Left ventricle myocardium inferior (tissue), 1 donor: ENCODE results near the gene NMUR1. TPM values are rescaled to one million over a fixed set of nuclear protein-coding genes. Genes with fewer than 3 reads are reported as not detected.
A peak's percentile ranks its signal among the peaks of the same experiment; 100 is the strongest.

Source experiments
- DNase-seq: peaks from one replicate; pipeline ENCODE4 v3.0.0-alpha.2; 2020
- H3K27ac ChIP-seq: fragments of 200-600 bp; replicated peaks from 2 replicates; pipeline ENCODE4 v1.8.0; 2021
- H3K27me3 ChIP-seq: fragments of 200-600 bp; 2 replicates; pipeline ENCODE4 v1.8.0; 2021; ENCODE audit warnings: low read depth
- H3K36me3 ChIP-seq: fragments of 200-600 bp; 2 replicates; pipeline ENCODE4 v1.8.0; 2021
- H3K4me1 ChIP-seq: fragments of 200-600 bp; 2 replicates; pipeline ENCODE4 v1.8.0; 2021
- H3K4me3 ChIP-seq: fragments of 200-600 bp; 2 replicates; pipeline ENCODE4 v1.8.0; 2021; ENCODE audit warnings: mild to moderate bottlenecking, moderate library complexity
- H3K9me3 ChIP-seq: fragments of 200-600 bp; replicated peaks from 2 replicates; pipeline ENCODE4 v1.8.0; 2021
- CTCF ChIP-seq: fragments of 200-600 bp; IDR thresholded peaks from 2 replicates; pipeline ENCODE4 v1.8.0; 2021; ENCODE audit warnings: antibody characterized with exemption, mild to moderate bottlenecking, borderline replicate concordance
- intact Hi-C: fragments of 100-400 bp; cut with micrococcal nuclease; formaldehyde crosslinking; loops from one replicate; pipeline ENCODE4 v1.11.0; 2022
- total RNA-seq: library from RNA; stranded (reverse); fragmentation: NEBNext Ultra II Directional; extraction: Animal tissue kit (Norgen Biotek cat#: 25700); gene quantifications from one replicate; pipeline ENCODE4 v1.2.1, GENCODE V29; 2021
- donor health status: DM: no; HTN: yes; CAD: no; lungs with severe emphysema.

The NMUR1 gene
- total RNA-seq, 1 donor from 2014 or later, result 0.41 TPM

- no peak for TF ChIP-seq CTCF
- peaks cover 25% of the 10 kb centered on the region for H3K4me1 ChIP-seq
- H3K36me3 ChIP-seq, result no peaks in the 10 kb centered on the region
- H3K4me3 ChIP-seq, result no peak overlapping the region
- no peaks in the 10 kb centered on the region for H3K27me3 ChIP-seq
- no peaks in the 10 kb centered on the region for H3K9me3 ChIP-seq
- DNase-seq, result no peak
- intact Hi-C loops, result no loop called here
- H3K27ac ChIP-seq, result no peak overlapping the region
Measured at GRCh38 chr2:231515603-231516002, 14.6 kb downstream of the NMUR1 start.

GRCh38 chr2:231514951-231515297, 15.3 kb downstream of the NMUR1 start:
- Histone ChIP-seq H3K4me3 (peak overlapping the region; percentile 79), H3K27ac (peak overlapping the region; percentile 91), H3K4me1 (peaks cover 25% of the 10 kb centered on the region), H3K36me3 (no peaks in the 10 kb centered on the region), H3K9me3 (no peaks in the 10 kb centered on the region), H3K27me3 (no peaks in the 10 kb centered on the region)
- TF ChIP-seq CTCF, result no peak
- DNase-seq, result no peak
- intact Hi-C loops, result no loop called here

- intact Hi-C loops, result no loop called here
- H3K27ac ChIP-seq, result peak overlapping the region; percentile 91
Measured at GRCh38 chr2:231514225-231514950, 15.9 kb downstream of the NMUR1 start.

GRCh38 chr2:231513746-231514224, 16.5 kb downstream of the NMUR1 start:
- no peak for DNase-seq
- no peak for TF ChIP-seq CTCF
- H3K9me3 ChIP-seq, result no peaks in the 10 kb centered on the region
- H3K27ac ChIP-seq, result peak overlapping the region; percentile 91
- intact Hi-C loops, result no loop called here
- H3K4me1 ChIP-seq, result peaks cover 20% of the 10 kb centered on the region
- H3K27me3 ChIP-seq, result no peaks in the 10 kb centered on the region
- H3K36me3 ChIP-seq, result no peaks in the 10 kb centered on the region
- H3K4me3 ChIP-seq, result peak overlapping the region; percentile 79

More at GRCh38 chr2:231514225-231514950, 15.9 kb downstream of the NMUR1 start:
- H3K9me3 ChIP-seq, result no peaks in the 10 kb centered on the region
- H3K27me3 ChIP-seq, result no peaks in the 10 kb centered on the region
- H3K36me3 ChIP-seq, result no peaks in the 10 kb centered on the region
- TF ChIP-seq CTCF, result no peak
- H3K4me1 ChIP-seq, result peaks cover 20% of the 10 kb centered on the region
- DNase-seq, result peak; percentile 99
- H3K4me3 ChIP-seq, result peak overlapping the region; percentile 79

GRCh38 chr2:231512222-231512621, 18.0 kb downstream of the NMUR1 start:
- Histone ChIP-seq H3K27ac (peak overlapping the region; percentile 91), H3K9me3 (no peaks in the 10 kb centered on the region), H3K4me3 (no peak overlapping the region), H3K36me3 (no peaks in the 10 kb centered on the region), H3K27me3 (no peaks in the 10 kb centered on the region), H3K4me1 (peaks cover 20% of the 10 kb centered on the region)
- intact Hi-C loops, result no loop called here
- TF ChIP-seq CTCF, result no peak
- DNase-seq, result no peak
